Liver (tissue), 9 donors: ENCODE measurements around the gene IRX2. TPM values are rescaled to one million over a fixed set of nuclear protein-coding genes. Genes with fewer than 3 reads are reported as not detected.

Source experiments
- DNase-seq: peaks from one replicate; pipeline ENCODE4 v3.0.0-alpha.2; 2017; ENCODE audit warnings: low spot score
- H3K27ac ChIP-seq, 2 donors: one replicate each; pipeline ENCODE4 v1.7.0; 2013; ENCODE audit warnings: inconsistent platforms in 2 of 2, low read length in 2 of 2, control low read depth in 1 of 2, low read depth in 1 of 2, mild to moderate bottlenecking in 1 of 2
- H3K27me3 ChIP-seq, 4 donors: one replicate each; pipeline versions ENCODE4 v1.6.1 to v1.7.0; 2013; ENCODE audit warnings: low read length in 3 of 4, inconsistent platforms in 1 of 4, mild to moderate bottlenecking in 1 of 4, moderate library complexity in 1 of 4; ENCODE audit not compliant: control insufficient read depth in 4 of 4, insufficient read depth in 4 of 4
- H3K36me3 ChIP-seq, 4 donors: one replicate each; pipeline versions ENCODE4 v1.6.1 to v1.7.0; 2013; ENCODE audit warnings: low read length in 3 of 4, mild to moderate bottlenecking in 3 of 4, low read depth in 1 of 4, moderate library complexity in 1 of 4; ENCODE audit not compliant: control insufficient read depth in 4 of 4, insufficient read depth in 3 of 4
- H3K4me1 ChIP-seq, 4 donors: one replicate each; pipeline versions ENCODE4 v1.6.1 to v1.7.0; 2013; ENCODE audit warnings: low read length in 3 of 4, mild to moderate bottlenecking in 3 of 4, moderate library complexity in 1 of 4; ENCODE audit not compliant: control insufficient read depth in 4 of 4, insufficient read depth in 4 of 4
- H3K4me3 ChIP-seq, 3 donors: one replicate each; pipeline versions ENCODE4 v1.6.1 to v1.7.0; 2013; ENCODE audit warnings: low read length in 3 of 3, control low read depth in 1 of 3, low read depth in 1 of 3, mild to moderate bottlenecking in 1 of 3
- H3K9ac ChIP-seq, 2 donors: one replicate each; pipeline ENCODE4 v1.7.0; 2013; ENCODE audit warnings: low read length in 2 of 2, mild to moderate bottlenecking in 2 of 2, moderate library complexity in 2 of 2, control low read depth in 1 of 2, low read depth in 1 of 2
- H3K9me3 ChIP-seq, 4 donors: one replicate each; pipeline versions ENCODE4 v1.6.1 to v1.7.0; 2013; ENCODE audit warnings: low read length in 3 of 4; ENCODE audit not compliant: control insufficient read depth in 4 of 4
- EGR1 ChIP-seq, 2 donors: IDR thresholded peaks; 2 replicates each; pipeline ENCODE4 v1.6.1; 2016 to 2018; ENCODE audit warnings: antibody characterized with exemption in 2 of 2, low read depth in 2 of 2
- FOXA1 ChIP-seq: IDR thresholded peaks from 2 replicates; pipeline ENCODE4 v1.6.1; 2016; ENCODE audit warnings: antibody characterized with exemption
- FOXA2 ChIP-seq: IDR thresholded peaks from 2 replicates; pipeline ENCODE4 v1.6.1; 2016; ENCODE audit warnings: antibody characterized with exemption
- GABPA ChIP-seq, 2 donors: IDR thresholded peaks in 1 of 2; conservative IDR thresholded peaks in 1 of 2; 2 replicates each; pipeline ENCODE4 v1.6.1; 2016; ENCODE audit warnings: antibody characterized with exemption in 2 of 2, mild to moderate bottlenecking in 1 of 2, moderate library complexity in 1 of 2
- HNF4A ChIP-seq, 2 donors: conservative IDR thresholded peaks; 2 replicates each; pipeline ENCODE4 v1.6.1; 2016; ENCODE audit warnings: antibody characterized with exemption in 2 of 2, mild to moderate bottlenecking in 2 of 2
- HNF4G ChIP-seq: IDR thresholded peaks from 2 replicates; pipeline ENCODE4 v1.6.1; 2016; ENCODE audit warnings: antibody characterized with exemption
- JUND ChIP-seq, 2 donors: IDR thresholded peaks; 2 replicates each; pipeline ENCODE4 v1.6.1; 2016; ENCODE audit warnings: antibody characterized with exemption in 2 of 2
- NR2F2 ChIP-seq: IDR thresholded peaks from 2 replicates; pipeline ENCODE4 v1.6.1; 2016; ENCODE audit warnings: antibody characterized with exemption
- RAD21 ChIP-seq, 2 donors: IDR thresholded peaks; 2 replicates each; pipeline ENCODE4 v1.6.1; 2016; ENCODE audit warnings: antibody characterized with exemption in 2 of 2, mild to moderate bottlenecking in 2 of 2
- RXRA ChIP-seq, 2 donors: IDR thresholded peaks; 2 replicates each; pipeline ENCODE4 v1.6.1; 2017 to 2018; ENCODE audit warnings: antibody characterized with exemption in 2 of 2, mild to moderate bottlenecking in 1 of 2
- SP1 ChIP-seq: IDR thresholded peaks from 2 replicates; pipeline ENCODE4 v1.6.1; 2018; ENCODE audit warnings: antibody characterized with exemption, mild to moderate bottlenecking
- TAF1 ChIP-seq: conservative IDR thresholded peaks from 2 replicates; pipeline ENCODE4 v1.6.1; 2016; ENCODE audit warnings: antibody characterized with exemption, mild to moderate bottlenecking
- WGBS: extraction: QIAGEN DNeasy Blood & Tissue Kit; methylation state at CpG from one replicate; pipeline ENCODE4 v1.1.7; 2013; 5-methylcytosine and 5-hydroxymethylcytosine counted together
- polyA plus RNA-seq, 2 donors: library from polyadenylated mRNA; stranded (reverse) in 1 of 2; unstranded in 1 of 2; fragments of 200-250 nt in 1 of 2; fragments of >200 nt in 1 of 2; fragmentation: Nextera tagmentation in 1 of 2; extraction: Ambion mirVana in 1 of 2; gene quantifications; one replicate each; pipeline versions ENCODE4 v1.2.1 to v1.2.3, GENCODE V29; 2013 to 2015
- total RNA-seq, 2 donors: library from RNA; depleted of rRNA; stranded (reverse); fragments of >200 nt; gene quantifications; one replicate each; pipeline ENCODE4 v1.2.3, GENCODE V29; 2014
- TF ChIP-seq, protein P1 (sequence below): IDR thresholded peaks from 2 replicates; pipeline ENCODE4 v1.6.1; 2016; ENCODE audit warnings: antibody characterized with exemption
- TF ChIP-seq, protein P2 (sequence below): fragments of 150-350 bp; IDR thresholded peaks from 2 replicates; pipeline ENCODE4 v1.5.1; 2017; ENCODE audit warnings: improper control_type of control experiment, low read depth, low read length; ENCODE audit not compliant: missing input control
- TF ChIP-seq, protein P3 (sequence below): IDR thresholded peaks from 2 replicates; pipeline ENCODE4 v1.6.1; 2016; ENCODE audit warnings: antibody characterized with exemption
- TF ChIP-seq, protein P4 (sequence below): IDR thresholded peaks from 2 replicates; pipeline ENCODE4 v1.6.1; 2016; ENCODE audit warnings: antibody characterized with exemption, mild to moderate bottlenecking
- donor health status: healthy.
- donor health status: healthy.
- donor health status: healthy.
- donor health status: healthy.
- donor health status: healthy.

The IRX2 gene
- total and polyA plus RNA-seq, 4 donors: not detected

DNA sequence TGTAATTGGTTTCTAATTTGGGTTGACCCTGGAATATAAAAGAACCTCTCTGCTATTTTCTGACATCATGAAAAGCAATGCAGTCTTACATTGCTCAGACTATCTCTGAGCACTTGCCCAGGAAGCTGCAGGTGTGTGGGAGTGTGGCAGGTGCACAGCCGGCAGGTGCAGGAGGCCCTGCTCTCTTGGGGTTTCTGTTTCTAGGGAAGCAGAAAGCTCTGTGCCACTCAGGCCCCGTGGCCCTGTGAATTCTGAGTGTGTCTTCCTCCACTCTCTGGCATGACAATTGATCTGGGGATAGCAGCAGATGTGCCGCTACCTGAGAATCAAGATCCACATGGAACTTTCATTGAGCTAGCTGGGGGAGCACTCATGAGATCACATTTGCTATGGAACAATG lies 45.7 kb upstream of the IRX2 start (continued):
- TF ChIP-seq FOXA1 (no peak), TAF1 (no peak), GABPA (IDR thresholded peaks at IDR 0.05 in 1 of 2, conservative IDR thresholded peaks at IDR 0.05 in 1 of 2) (no peak), HNF4A (conservative IDR thresholded peaks at IDR 0.05) (no peak), SP1 (no peak), EGR1 (IDR thresholded peaks at IDR 0.05; ENCODE audit: low read depth in 2 of 2) (no peak), FOXA2 (no peak)
- TF ChIP-seq, protein P1, sequence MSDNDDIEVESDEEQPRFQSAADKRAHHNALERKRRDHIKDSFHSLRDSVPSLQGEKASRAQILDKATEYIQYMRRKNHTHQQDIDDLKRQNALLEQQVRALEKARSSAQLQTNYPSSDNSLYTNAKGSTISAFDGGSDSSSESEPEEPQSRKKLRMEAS: no peak

DNA sequence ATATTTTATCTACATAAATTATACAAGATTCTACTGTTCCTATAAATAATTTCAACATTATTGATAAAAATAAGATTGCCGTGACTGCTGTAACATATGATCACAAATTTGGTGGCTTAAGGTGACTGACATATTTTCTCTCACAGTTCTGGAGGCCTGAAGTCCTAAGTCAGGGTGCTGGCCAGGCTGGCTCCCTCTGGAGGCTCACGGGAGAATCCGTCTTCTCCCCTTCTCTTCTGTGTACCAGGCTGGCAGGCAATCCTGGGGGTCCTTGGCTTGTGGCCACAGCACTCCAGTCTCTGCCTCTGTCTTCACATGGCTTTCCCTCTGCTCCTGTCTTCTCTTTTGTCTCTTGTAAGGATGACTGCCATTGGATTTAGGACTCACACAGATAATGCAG lies 31.7 kb upstream of the IRX2 start:
- no peak for DNase-seq
- no peaks in the 10 kb centered on the region for H3K4me1 ChIP-seq
- H3K4me3 ChIP-seq: no peak overlapping the region
- no peak overlapping the region for H3K9ac ChIP-seq
- H3K9me3 ChIP-seq: peaks cover 0 to 1% (median 0%) of the 10 kb centered on the region in 4 donors
- H3K36me3 ChIP-seq: no peaks in the 10 kb centered on the region
- H3K27me3 ChIP-seq: no peaks in the 10 kb centered on the region
- 49% methylated on average over 3 of the region's 3 CpGs for WGBS
- TF ChIP-seq NR2F2 (no peak), JUND (IDR thresholded peaks at IDR 0.05) (no peak), RAD21 (IDR thresholded peaks at IDR 0.05) (no peak), TAF1 (no peak), HNF4A (conservative IDR thresholded peaks at IDR 0.05) (no peak)
- TF ChIP-seq, protein P2, sequence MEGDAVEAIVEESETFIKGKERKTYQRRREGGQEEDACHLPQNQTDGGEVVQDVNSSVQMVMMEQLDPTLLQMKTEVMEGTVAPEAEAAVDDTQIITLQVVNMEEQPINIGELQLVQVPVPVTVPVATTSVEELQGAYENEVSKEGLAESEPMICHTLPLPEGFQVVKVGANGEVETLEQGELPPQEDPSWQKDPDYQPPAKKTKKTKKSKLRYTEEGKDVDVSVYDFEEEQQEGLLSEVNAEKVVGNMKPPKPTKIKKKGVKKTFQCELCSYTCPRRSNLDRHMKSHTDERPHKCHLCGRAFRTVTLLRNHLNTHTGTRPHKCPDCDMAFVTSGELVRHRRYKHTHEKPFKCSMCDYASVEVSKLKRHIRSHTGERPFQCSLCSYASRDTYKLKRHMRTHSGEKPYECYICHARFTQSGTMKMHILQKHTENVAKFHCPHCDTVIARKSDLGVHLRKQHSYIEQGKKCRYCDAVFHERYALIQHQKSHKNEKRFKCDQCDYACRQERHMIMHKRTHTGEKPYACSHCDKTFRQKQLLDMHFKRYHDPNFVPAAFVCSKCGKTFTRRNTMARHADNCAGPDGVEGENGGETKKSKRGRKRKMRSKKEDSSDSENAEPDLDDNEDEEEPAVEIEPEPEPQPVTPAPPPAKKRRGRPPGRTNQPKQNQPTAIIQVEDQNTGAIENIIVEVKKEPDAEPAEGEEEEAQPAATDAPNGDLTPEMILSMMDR: no peak
- H3K27ac ChIP-seq: no peak overlapping the region

DNA sequence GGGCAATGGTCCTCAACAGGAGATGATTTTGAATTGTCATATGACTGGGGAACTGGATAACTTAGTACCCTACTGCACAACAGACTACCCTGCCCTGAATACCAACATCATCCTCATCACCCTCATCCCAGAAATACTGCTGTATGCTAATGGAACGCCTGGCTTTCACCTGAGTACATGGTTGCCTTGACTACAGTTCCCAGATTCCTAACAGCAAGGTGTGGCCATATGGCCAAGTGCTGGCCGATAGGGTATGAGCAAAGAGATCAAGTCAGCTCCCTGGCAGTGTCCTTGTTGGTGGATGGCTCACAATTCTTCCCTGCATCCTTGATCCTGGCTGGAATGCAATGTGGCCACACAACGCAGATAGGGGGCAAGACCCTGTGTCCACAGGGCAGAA lies 31.2 kb upstream of the IRX2 start:
- WGBS: 67% methylated on average over 3 of the region's 3 CpGs
- peaks cover 0 to 1% (median 0%) of the 10 kb centered on the region in 4 donors for H3K9me3 ChIP-seq
- no peaks in the 10 kb centered on the region for H3K27me3 ChIP-seq
- TF ChIP-seq GABPA (IDR thresholded peaks at IDR 0.05 in 1 of 2, conservative IDR thresholded peaks at IDR 0.05 in 1 of 2) (no peak), JUND (IDR thresholded peaks at IDR 0.05) (no peak), FOXA2 (no peak), NR2F2 (no peak), TAF1 (no peak), HNF4G (no peak), EGR1 (IDR thresholded peaks at IDR 0.05; ENCODE audit: low read depth in 2 of 2) (no peak), RXRA (IDR thresholded peaks at IDR 0.05) (no peak), RAD21 (IDR thresholded peaks at IDR 0.05) (no peak)
- TF ChIP-seq, protein P3, sequence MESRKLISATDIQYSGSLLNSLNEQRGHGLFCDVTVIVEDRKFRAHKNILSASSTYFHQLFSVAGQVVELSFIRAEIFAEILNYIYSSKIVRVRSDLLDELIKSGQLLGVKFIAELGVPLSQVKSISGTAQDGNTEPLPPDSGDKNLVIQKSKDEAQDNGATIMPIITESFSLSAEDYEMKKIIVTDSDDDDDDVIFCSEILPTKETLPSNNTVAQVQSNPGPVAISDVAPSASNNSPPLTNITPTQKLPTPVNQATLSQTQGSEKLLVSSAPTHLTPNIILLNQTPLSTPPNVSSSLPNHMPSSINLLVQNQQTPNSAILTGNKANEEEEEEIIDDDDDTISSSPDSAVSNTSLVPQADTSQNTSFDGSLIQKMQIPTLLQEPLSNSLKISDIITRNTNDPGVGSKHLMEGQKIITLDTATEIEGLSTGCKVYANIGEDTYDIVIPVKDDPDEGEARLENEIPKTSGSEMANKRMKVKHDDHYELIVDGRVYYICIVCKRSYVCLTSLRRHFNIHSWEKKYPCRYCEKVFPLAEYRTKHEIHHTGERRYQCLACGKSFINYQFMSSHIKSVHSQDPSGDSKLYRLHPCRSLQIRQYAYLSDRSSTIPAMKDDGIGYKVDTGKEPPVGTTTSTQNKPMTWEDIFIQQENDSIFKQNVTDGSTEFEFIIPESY: no peak
- TF ChIP-seq, protein P4, sequence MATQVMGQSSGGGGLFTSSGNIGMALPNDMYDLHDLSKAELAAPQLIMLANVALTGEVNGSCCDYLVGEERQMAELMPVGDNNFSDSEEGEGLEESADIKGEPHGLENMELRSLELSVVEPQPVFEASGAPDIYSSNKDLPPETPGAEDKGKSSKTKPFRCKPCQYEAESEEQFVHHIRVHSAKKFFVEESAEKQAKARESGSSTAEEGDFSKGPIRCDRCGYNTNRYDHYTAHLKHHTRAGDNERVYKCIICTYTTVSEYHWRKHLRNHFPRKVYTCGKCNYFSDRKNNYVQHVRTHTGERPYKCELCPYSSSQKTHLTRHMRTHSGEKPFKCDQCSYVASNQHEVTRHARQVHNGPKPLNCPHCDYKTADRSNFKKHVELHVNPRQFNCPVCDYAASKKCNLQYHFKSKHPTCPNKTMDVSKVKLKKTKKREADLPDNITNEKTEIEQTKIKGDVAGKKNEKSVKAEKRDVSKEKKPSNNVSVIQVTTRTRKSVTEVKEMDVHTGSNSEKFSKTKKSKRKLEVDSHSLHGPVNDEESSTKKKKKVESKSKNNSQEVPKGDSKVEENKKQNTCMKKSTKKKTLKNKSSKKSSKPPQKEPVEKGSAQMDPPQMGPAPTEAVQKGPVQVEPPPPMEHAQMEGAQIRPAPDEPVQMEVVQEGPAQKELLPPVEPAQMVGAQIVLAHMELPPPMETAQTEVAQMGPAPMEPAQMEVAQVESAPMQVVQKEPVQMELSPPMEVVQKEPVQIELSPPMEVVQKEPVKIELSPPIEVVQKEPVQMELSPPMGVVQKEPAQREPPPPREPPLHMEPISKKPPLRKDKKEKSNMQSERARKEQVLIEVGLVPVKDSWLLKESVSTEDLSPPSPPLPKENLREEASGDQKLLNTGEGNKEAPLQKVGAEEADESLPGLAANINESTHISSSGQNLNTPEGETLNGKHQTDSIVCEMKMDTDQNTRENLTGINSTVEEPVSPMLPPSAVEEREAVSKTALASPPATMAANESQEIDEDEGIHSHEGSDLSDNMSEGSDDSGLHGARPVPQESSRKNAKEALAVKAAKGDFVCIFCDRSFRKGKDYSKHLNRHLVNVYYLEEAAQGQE: no peak
- H3K27ac ChIP-seq: no peak overlapping the region
- no peaks in the 10 kb centered on the region for H3K4me1 ChIP-seq
- H3K9ac ChIP-seq: no peak overlapping the region
- H3K4me3 ChIP-seq: no peak overlapping the region
- no peak for DNase-seq
- H3K36me3 ChIP-seq: no peaks in the 10 kb centered on the region
